ENCODE results near the gene PSME2. TPM values are rescaled to one million over a fixed set of nuclear protein-coding genes. Genes with fewer than 3 reads are reported as not detected.

Gene PSME2
- total RNA-seq = 10 to 100 TPM; 13.7 to 53.2 (median 21.5) TPM

DNA sequence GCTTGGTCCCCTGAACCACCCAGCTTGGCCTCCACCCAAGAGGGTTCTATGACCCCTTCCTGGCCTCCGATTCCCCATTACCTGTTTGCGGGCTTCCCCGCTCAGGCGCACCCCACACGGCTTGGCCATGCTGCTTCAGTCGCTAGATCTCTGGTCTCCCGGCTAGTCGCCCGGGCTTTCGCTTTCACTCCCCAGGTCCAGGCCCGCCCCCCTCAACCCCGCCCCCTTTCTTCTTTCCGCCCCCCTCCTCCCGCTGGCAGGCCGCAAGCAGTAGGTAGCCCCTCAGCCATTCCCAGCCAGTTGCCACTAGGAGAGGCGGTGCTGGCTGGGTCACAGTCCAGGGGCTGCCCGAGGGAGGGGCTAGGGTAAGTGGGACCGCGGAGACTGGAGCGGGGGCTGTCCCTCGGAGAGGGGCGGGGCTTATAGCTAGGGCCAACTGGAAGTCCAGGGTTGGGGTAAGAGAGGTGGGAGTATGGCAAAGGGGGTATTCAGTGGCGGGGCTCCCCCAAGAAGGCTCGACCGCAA is at the start of gene PSME2:
Gene PSME2 (minus strand): TSS at position 158 of the 525 bp plus-strand sequence. CDS start 29 bp downstream, at position 129.
- Histone ChIP-seq H3K36me3 (peaks cover 0 to 42% of the 10 kb centered on the region in 2 donors), H3K4me1 (peaks cover 25 to 26% of the 10 kb centered on the region in 2 donors), H3K4me3 (peak within 1 kb of the TSS; percentile 75 to 92 (median 84)), H3K27ac (peak within 1 kb of the TSS; percentile 92 to 97 (median 92)), H3K9me3 (no peaks in the 10 kb centered on the region), H3K27me3 (no peaks in the 10 kb centered on the region)
- DNase-seq (peak; percentile 90 to 95), ATAC-seq (peak; percentile 77 to 81)
- intact Hi-C loops (cut with DNase I; ENCODE audit: low total_unique reads) = loop anchor here (2.0 kb wide), 1 partner anchor 86 kb away; the partner anchor contains the start of genes GMPR2 and NEDD8
- in situ Hi-C loops (cut with MboI; ENCODE audit: low sequenced_read_pairs in 4 of 4) = loop anchor here in 1 of 4 donors (25.0 kb wide), 1 partner anchor 834 kb away; the partner anchor contains the start of genes BCL2L2, PABPN1 and PPP1R3E
- TF ChIP-seq CTCF (IDR thresholded peaks at IDR 0.05 in 4 of 5, conservative IDR thresholded peaks at IDR 0.05 in 1 of 5) = no peak
- TF ChIP-seq POLR2A (IDR thresholded peaks at IDR 0.05) = peak in 1 of 2 donors; percentile 21

- Histone ChIP-seq H3K27ac (peak within 1 kb of the TSS; percentile 93 to 96 (median 95)), H3K4me3 (peak within 1 kb of the TSS; percentile 84 to 100 (median 93)), H3K9me3 (no peaks in the 10 kb centered on the region), H3K27me3 (no peaks in the 10 kb centered on the region), H3K36me3 (peaks cover 0 to 24% of the 10 kb centered on the region in 2 donors), H3K4me1 (peaks cover 21% of the 10 kb centered on the region in 2 donors)
- intact Hi-C loops (cut with DNase I; ENCODE audit: low total_unique reads) (loop anchor here (2.0 kb wide), 2 partner anchors 19 to 47 kb away; partner anchors contain the start of gene TINF2), in situ Hi-C loops (cut with MboI; ENCODE audit: low sequenced_read_pairs in 4 of 4) (no loop called here)
- peak; percentile 95 to 97 for ATAC-seq
- DNase-seq = peak; percentile 65 to 82
- TF ChIP-seq POLR2A (IDR thresholded peaks at IDR 0.05) (peak; percentile 55 to 73), CTCF (IDR thresholded peaks at IDR 0.05 in 4 of 5, conservative IDR thresholded peaks at IDR 0.05 in 1 of 5) (peak in 1 of 5 experiments; percentile 24)
Observed at GRCh38 chr14:24195186-24196070, 49.0 kb upstream of the PSME2 start, which contains the start of gene TM9SF1. Gene TM9SF1 (minus strand): TSS chr14:24195441. CDS start chr14:24195019, 422 bp downstream.

DNA sequence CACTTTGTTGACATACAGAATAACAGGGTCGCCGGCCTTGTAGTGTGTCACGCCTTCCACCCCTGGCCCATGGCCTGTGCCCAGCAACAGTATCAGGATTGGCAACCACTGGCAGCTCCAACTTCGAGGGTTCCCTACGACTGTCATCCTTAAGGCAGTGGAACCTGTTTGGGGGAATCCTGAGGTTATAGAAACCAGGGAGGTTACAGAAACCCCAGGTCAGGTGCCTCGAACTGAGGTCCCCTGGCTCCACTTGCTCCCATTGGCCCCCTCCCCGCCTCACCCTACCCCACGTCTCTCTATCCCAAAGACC is 48.4 kb upstream of the PSME2 start:
- Histone ChIP-seq H3K9me3 (no peaks in the 10 kb centered on the region), H3K4me1 (peaks cover 21% of the 10 kb centered on the region in 2 donors), H3K27me3 (no peaks in the 10 kb centered on the region), H3K27ac (peak overlapping the region; percentile 93 to 96 (median 95)), H3K36me3 (peaks cover 0 to 24% of the 10 kb centered on the region in 2 donors), H3K4me3 (peak overlapping the region; percentile 84 to 100 (median 93))
- in situ Hi-C loops (cut with MboI; ENCODE audit: low sequenced_read_pairs in 4 of 4) = no loop called here
- DNase-seq (no peak), ATAC-seq (peak in 1 of 2 donors; percentile 11)
- TF ChIP-seq POLR2A (IDR thresholded peaks at IDR 0.05) = no peak
- no peak for TF ChIP-seq CTCF (IDR thresholded peaks at IDR 0.05 in 4 of 5, conservative IDR thresholded peaks at IDR 0.05 in 1 of 5)
- intact Hi-C loops (cut with DNase I; ENCODE audit: low total_unique reads) = loop anchor here (2.0 kb wide), 2 partner anchors 20 to 48 kb away; partner anchors contain the start of gene TINF2

DNA sequence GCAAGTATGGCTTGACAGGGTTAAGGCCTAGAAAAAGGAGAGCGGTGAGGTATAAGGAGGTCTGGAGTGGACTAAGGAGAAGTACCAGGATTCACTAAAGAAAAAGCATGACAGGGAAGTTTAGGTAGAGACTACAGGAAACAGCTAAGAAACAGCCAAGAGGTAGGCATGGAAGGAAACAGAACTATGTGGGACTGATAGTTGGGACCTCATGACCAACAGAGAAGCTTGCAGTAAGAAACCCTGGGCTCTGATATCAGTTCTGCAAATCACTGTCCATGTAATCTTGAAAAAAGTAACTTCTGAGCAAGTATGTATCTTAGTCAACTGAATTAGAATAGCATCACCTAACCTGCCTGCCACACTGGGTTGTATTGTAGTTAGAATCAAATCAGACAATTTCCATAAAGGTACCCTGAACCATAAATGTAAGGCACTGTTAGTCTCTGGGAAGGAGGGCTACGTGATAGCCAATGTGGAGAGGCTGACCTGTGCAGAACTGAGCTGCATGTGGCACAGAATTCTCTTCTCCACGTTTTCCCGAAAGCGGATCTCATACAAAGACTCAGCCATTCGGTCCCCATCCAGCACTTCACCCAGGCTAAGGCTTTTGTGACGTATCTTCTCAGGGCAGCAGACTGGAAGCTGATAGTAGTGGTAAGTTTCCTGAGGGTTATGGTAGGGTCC is 47.9 kb upstream of the PSME2 start:
- Histone ChIP-seq H3K27me3 (no peaks in the 10 kb centered on the region), H3K4me3 (peak overlapping the region; percentile 84 to 100 (median 93)), H3K9me3 (no peaks in the 10 kb centered on the region), H3K36me3 (peaks cover 0 to 24% of the 10 kb centered on the region in 2 donors), H3K27ac (peak overlapping the region; percentile 93 to 96 (median 95)), H3K4me1 (peaks cover 21% of the 10 kb centered on the region in 2 donors)
- intact Hi-C loops (cut with DNase I; ENCODE audit: low total_unique reads) (loop anchor here (2.0 kb wide), 2 partner anchors 20 to 48 kb away; partner anchors contain the start of gene TINF2), in situ Hi-C loops (cut with MboI; ENCODE audit: low sequenced_read_pairs in 4 of 4) (no loop called here)
- ATAC-seq (no peak), DNase-seq (no peak)
- TF ChIP-seq CTCF (IDR thresholded peaks at IDR 0.05 in 4 of 5, conservative IDR thresholded peaks at IDR 0.05 in 1 of 5) = no peak
- no peak for TF ChIP-seq POLR2A (IDR thresholded peaks at IDR 0.05)

Data from gastrocnemius medialis (tissue), 4 donors.